Naive thymus-derived CD8-positive, alpha-beta T cell (primary cell): ENCODE data around the gene DVL3. TPM values are rescaled to one million over a fixed set of nuclear protein-coding genes. Genes with fewer than 3 reads are reported as not detected.
"Not testable (repeated sequence)": the region's sequence is repeated elsewhere in the genome, so short reads cannot be mapped to it uniquely, and the experiment has no call there.

ENCODE experiments used
- ATAC-seq, 2 donors: fragments of 150-1000 bp; cut with Tn5 transposase in 1 of 2; sonication (Bioruptor Pico), chemical (Tn5 transposase) in 1 of 2; 1 replicate in 1 of 2; 2 replicates in 1 of 2; pipeline ENCODE4 v1.10.0; 2021; ENCODE audit warnings: mild to moderate bottlenecking in 2 of 2, moderate library complexity in 2 of 2
- POLR2A ChIA-PET: fragments of 350-600 bp; sonication (Branson Sonifier 250); formaldehyde crosslinking; loops from one replicate; lab custom pipeline; 2021; ENCODE audit warnings: antibody characterized with exemption; lab: Charles Lee
- DNase-seq, 10 donors: peaks; one replicate each; pipeline versions ENCODE4 v3.0.0 to v3.0.0-alpha.2; 2020 to 2022
- H3K27ac Mint-ChIP-seq, 10 donors: one replicate each; pipeline ENCODE4 v1.8.0; 2020 to 2022; ENCODE audit warnings: mild to moderate bottlenecking in 10 of 10, mixed read lengths in 10 of 10, moderate library complexity in 4 of 10, inconsistent platforms in 1 of 10
- H3K27me3 Mint-ChIP-seq, 5 donors: one replicate each; pipeline ENCODE4 v1.8.0; 2021 to 2022; ENCODE audit warnings: mixed read lengths in 5 of 5
- H3K36me3 Mint-ChIP-seq, 3 donors: one replicate each; pipeline ENCODE4 v1.8.0; 2020 to 2022; ENCODE audit warnings: mixed read lengths in 3 of 3, mild to moderate bottlenecking in 2 of 3, inconsistent platforms in 1 of 3
- H3K4me1 Mint-ChIP-seq, 4 donors: one replicate each; pipeline ENCODE4 v1.8.0; 2021 to 2022; ENCODE audit warnings: mixed read lengths in 4 of 4
- H3K4me3 Mint-ChIP-seq, 10 donors: one replicate each; pipeline ENCODE4 v1.8.0; 2020 to 2022; ENCODE audit warnings: mild to moderate bottlenecking in 10 of 10, mixed read lengths in 10 of 10, moderate library complexity in 6 of 10, inconsistent platforms in 1 of 10
- H3K9me3 Mint-ChIP-seq, 9 donors: one replicate each; pipeline ENCODE4 v1.8.0; 2020 to 2022; ENCODE audit warnings: mixed read lengths in 9 of 9, mild to moderate bottlenecking in 3 of 9, inconsistent platforms in 1 of 9, moderate library complexity in 1 of 9
- polyA plus RNA-seq, 3 donors: library from polyadenylated mRNA; unstranded; fragments of 300-500 nt; fragmentation: Illumina TruSeq; gene quantifications; one replicate each; pipeline ENCODE4 v1.2.3, GENCODE V29; 2021
- total RNA-seq, 8 experiments: library from RNA in 2 of 8; stranded (reverse) in 2 of 8; gene quantifications; one replicate each; pipeline ENCODE4 v1.2.3 and lab custom pipeline; 2021 to 2026

The DVL3 gene
- total and polyA plus RNA-seq, 5 experiments from 2014 or later: 3.0 to 50.4 (median 10.8) TPM

DNA sequence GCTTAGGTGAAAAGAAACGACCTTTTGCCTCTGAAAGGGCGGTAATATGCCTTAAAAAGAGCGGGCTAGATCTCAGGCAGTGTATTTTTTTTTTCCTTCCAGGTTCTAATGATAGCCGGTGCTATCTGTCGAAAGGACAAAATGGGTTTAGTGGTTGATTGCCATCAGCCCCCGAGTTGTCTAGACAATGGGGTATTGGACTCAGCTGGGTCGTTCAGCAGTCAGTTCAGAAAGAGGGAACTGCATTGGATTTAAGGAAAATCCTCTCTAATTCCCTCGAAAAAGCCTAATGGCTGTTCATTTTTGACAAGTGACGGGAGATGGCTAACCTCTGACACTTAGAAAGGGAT, 19.3 kb upstream of the DVL3 start:
- H3K4me1 Mint-ChIP-seq: peaks cover 26 to 49% (median 32%) of the 10 kb centered on the region in 4 donors
- H3K4me3 Mint-ChIP-seq: peak overlapping the region; percentile 88 to 100 (median 96)
- H3K27me3 Mint-ChIP-seq: no peaks in the 10 kb centered on the region
- DNase-seq: no peak
- H3K27ac Mint-ChIP-seq: peak overlapping the region; percentile 91 to 99 (median 97)
- no peak for ATAC-seq
- H3K36me3 Mint-ChIP-seq: peaks cover 0 to 31% (median 0%) of the 10 kb centered on the region in 3 donors
- POLR2A ChIA-PET: interaction anchor here (1.1 to 3.0 kb wide), 7 partner anchors 9 to 114 kb away, joined by 3 to 18 read pairs (median 7); partner anchors contain the start of genes DVL3 and EEF1AKMT4
- H3K9me3 Mint-ChIP-seq: no peaks in the 10 kb centered on the region

- ATAC-seq (no peak), DNase-seq (no peak)
- Mint-ChIP-seq H3K4me1 (peaks cover 22 to 27% (median 26%) of the 10 kb centered on the region in 4 donors), H3K27ac (peak overlapping the region in 3 of 10 donors; percentile 15 to 72 (median 24)), H3K9me3 (no peaks in the 10 kb centered on the region), H3K27me3 (no peaks in the 10 kb centered on the region), H3K4me3 (no peak overlapping the region), H3K36me3 (peaks cover 0 to 75% (median 0%) of the 10 kb centered on the region in 3 donors)
- POLR2A ChIA-PET: no interaction called here
These were observed 14.7 kb upstream of the DVL3 start for GRCh38 chr3:184140436-184140835.

DNA sequence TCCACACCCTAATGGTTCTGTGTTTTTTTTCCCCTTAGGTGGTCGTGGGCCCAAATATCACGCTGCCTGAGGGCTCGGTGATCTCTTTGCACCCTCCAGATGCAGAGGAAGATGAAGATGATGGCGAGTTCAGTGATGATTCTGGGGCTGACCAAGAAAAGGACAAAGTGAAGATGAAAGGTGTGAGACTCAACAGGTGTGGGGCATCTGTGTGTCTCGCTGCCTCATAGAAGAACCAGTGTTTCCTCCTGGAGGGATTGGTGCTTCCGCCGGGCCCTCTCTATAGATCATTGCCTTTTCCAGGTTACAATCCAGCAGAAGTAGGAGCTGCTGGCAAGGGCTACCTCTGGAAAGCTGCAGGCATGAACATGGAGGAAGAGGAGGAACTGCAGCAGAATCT, 13.0 kb upstream of the DVL3 start:
- Mint-ChIP-seq H3K4me3 (no peak overlapping the region), H3K4me1 (peaks cover 6 to 13% (median 10%) of the 10 kb centered on the region in 4 donors), H3K27ac (peak overlapping the region in 2 of 10 donors; percentile 38 to 44), H3K27me3 (no peaks in the 10 kb centered on the region), H3K9me3 (no peaks in the 10 kb centered on the region), H3K36me3 (peaks cover 0 to 82% (median 0%) of the 10 kb centered on the region in 3 donors)
- DNase-seq (no peak), ATAC-seq (no peak)
- POLR2A ChIA-PET: no interaction called here

DNA sequence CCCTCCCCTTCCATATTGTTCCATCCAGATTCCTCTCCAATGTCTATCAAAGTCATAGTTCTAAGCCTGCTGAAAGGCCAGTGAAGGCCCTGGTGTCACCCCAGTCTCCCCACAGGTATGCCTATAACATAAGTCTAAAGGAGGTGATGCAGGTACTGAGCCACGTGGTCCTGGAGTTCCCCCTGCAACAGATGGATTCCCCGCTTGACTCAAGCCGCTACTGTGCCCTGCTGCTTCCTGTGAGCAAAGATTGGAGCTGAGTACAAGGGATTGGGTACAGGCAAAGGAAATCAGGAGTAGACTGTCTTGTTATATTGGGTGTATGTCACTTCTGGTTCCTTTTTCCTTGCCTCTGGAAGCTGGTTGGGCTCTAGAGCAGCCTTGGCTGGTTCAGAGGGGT, 11.8 kb upstream of the DVL3 start:
- Mint-ChIP-seq H3K36me3 (peaks cover 0 to 73% (median 0%) of the 10 kb centered on the region in 3 donors), H3K4me3 (no peak overlapping the region), H3K4me1 (peaks cover 0 to 6% (median 1%) of the 10 kb centered on the region in 4 donors), H3K27ac (peak overlapping the region in 2 of 10 donors; percentile 18 to 20), H3K9me3 (no peaks in the 10 kb centered on the region), H3K27me3 (no peaks in the 10 kb centered on the region)
- POLR2A ChIA-PET: interaction anchor here (0.6 kb wide), 1 partner anchor 109 kb away, joined by 3 read pairs; no protein-coding TSS in a partner anchor
- DNase-seq (no peak), ATAC-seq (no peak)

DNA sequence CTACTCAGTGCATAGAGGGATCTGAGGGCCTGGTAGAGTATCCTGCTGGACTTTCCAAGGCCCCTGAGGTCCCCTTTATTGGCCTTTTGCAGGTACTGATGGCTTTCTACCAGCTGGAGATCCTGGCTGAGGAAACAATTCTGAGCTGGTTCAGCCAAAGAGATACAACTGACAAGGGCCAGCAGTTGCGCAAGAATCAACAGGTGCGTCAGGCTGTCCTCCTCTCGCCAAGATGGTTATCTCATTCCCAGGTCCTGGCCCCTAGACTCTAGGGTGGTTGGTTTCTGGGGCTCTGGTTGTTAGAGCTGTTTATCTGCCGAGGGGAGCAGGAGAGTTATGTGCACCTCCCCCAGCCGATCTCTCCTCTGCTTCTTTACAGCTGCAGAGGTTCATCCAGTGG, 10.7 kb upstream of the DVL3 start:
- DNase-seq: no peak
- Mint-ChIP-seq H3K4me1 (peaks cover 0 to 6% (median 1%) of the 10 kb centered on the region in 4 donors), H3K27me3 (no peaks in the 10 kb centered on the region), H3K4me3 (no peak overlapping the region), H3K36me3 (peaks cover 0 to 67% (median 0%) of the 10 kb centered on the region in 3 donors), H3K9me3 (no peaks in the 10 kb centered on the region), H3K27ac (peak overlapping the region in 1 of 10 donors; percentile 34)
- POLR2A ChIA-PET: interaction anchor here (1.0 to 1.7 kb wide), 5 partner anchors 9 to 540 kb away, joined by 3 to 7 read pairs (median 3); partner anchors contain the start of genes AP2M1, CLCN2, EIF2B5 and POLR2H
- ATAC-seq: no peak

- H3K27ac Mint-ChIP-seq: peak overlapping the region in 3 of 10 donors; percentile 32 to 84 (median 36)
- POLR2A ChIA-PET: interaction anchor here (1.1 to 1.7 kb wide), 5 partner anchors 9 to 540 kb away, joined by 3 to 7 read pairs (median 3); partner anchors contain the start of genes CLCN2, EIF2B5 and POLR2H
- no peak overlapping the region for H3K4me3 Mint-ChIP-seq
- peaks cover 0 to 60% (median 0%) of the 10 kb centered on the region in 3 donors for H3K36me3 Mint-ChIP-seq
- peaks cover 0 to 5% (median under 1%) of the 10 kb centered on the region in 4 donors for H3K4me1 Mint-ChIP-seq
- ATAC-seq (peak; percentile 67 to 88), DNase-seq (peak in 4 of 10 donors; percentile 21 to 40 (median 33))
- H3K9me3 Mint-ChIP-seq: no peaks in the 10 kb centered on the region
- H3K27me3 Mint-ChIP-seq: no peaks in the 10 kb centered on the region
These were observed 10.1 kb upstream of the DVL3 start for GRCh38 chr3:184145111-184145524.

- Mint-ChIP-seq H3K4me3 (no peak overlapping the region), H3K27me3 (no peaks in the 10 kb centered on the region), H3K4me1 (peaks cover 0 to 2% (median 0%) of the 10 kb centered on the region in 4 donors), H3K9me3 (no peaks in the 10 kb centered on the region), H3K27ac (peak overlapping the region in 2 of 10 donors; percentile 36 to 61), H3K36me3 (peaks cover 0 to 53% (median 0%) of the 10 kb centered on the region in 3 donors)
- no peak for ATAC-seq
- POLR2A ChIA-PET: interaction anchor here (1.1 to 1.4 kb wide), 3 partner anchors 29 to 541 kb away, joined by 3 read pairs; partner anchors contain the start of gene AP2M1
- no peak for DNase-seq
These were observed 9.4 kb upstream of the DVL3 start for GRCh38 chr3:184145751-184146270.

DNA sequence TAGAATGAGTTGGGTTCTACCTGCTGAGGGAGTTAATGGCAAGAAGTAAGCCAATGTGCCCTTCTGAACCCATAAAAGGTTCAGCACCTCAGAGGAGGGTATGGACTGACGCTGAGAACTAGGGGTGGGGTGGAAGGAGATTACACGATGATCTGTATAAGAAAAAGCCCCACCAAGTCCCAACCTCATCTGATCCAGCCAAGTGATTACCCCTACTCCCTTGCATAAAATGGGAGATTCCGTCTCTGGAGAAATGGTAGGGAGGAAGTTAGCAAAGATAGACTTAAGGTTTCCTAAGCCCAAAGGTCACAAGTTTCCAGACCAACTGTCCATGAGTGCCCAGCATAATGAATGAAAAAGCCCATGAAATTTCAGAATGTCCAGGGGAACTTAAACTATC, 7.1 kb upstream of the DVL3 start:
- Mint-ChIP-seq H3K27ac (no peak overlapping the region), H3K4me1 (no peaks in the 10 kb centered on the region), H3K4me3 (no peak overlapping the region), H3K36me3 (peaks cover 0 to 31% (median 0%) of the 10 kb centered on the region in 3 donors), H3K27me3 (no peaks in the 10 kb centered on the region), H3K9me3 (no peaks in the 10 kb centered on the region)
- POLR2A ChIA-PET: interaction anchor here (1.0 kb wide), 1 partner anchor 14 kb away, joined by 3 read pairs; no protein-coding TSS in a partner anchor
- DNase-seq (no peak), ATAC-seq (no peak)

DNA sequence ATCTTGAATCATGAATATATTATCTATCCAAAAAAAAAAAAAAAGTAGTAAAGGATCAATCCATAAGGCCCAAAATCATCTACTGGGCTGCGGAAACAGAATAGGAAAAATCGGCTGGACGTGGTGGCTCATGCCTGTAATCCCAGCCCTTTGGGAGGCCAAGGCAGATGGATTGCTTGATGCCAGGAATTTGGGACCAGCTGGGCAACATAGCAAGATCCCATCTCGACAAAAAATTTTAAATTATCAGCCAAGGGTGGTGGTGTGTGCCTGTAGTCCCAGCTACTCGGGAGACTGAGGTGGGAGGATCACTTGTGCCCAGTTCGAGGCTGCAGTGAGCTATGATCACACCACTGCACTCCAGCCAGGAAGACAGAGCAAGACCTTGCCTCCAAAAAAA, 6.1 kb upstream of the DVL3 start:
- POLR2A ChIA-PET: interaction anchor here (0.7 to 1.0 kb wide), 2 partner anchors 15 to 112 kb away, joined by 3 to 4 read pairs; no protein-coding TSS in a partner anchor
- Mint-ChIP-seq H3K27ac (no peak overlapping the region), H3K27me3 (no peaks in the 10 kb centered on the region), H3K4me3 (no peak overlapping the region), H3K36me3 (peaks cover 0 to 21% (median 0%) of the 10 kb centered on the region in 3 donors), H3K4me1 (peaks cover 0 to 3% (median 1%) of the 10 kb centered on the region in 4 donors), H3K9me3 (no peaks in the 10 kb centered on the region)
- no peak for DNase-seq
- ATAC-seq: no peak

- H3K27ac Mint-ChIP-seq, H3K4me3 Mint-ChIP-seq, H3K9me3 Mint-ChIP-seq, H3K4me1 Mint-ChIP-seq, ATAC-seq, H3K27me3 Mint-ChIP-seq, DNase-seq: not testable (repeated sequence)
- POLR2A ChIA-PET: interaction anchor here (0.7 kb wide), 1 partner anchor 111 kb away, joined by 4 read pairs; no protein-coding TSS in a partner anchor
- peaks cover 0 to 15% (median 0%) of the 10 kb centered on the region in 3 donors for H3K36me3 Mint-ChIP-seq
These were observed 5.4 kb upstream of the DVL3 start for GRCh38 chr3:184149770-184150169.

DNA sequence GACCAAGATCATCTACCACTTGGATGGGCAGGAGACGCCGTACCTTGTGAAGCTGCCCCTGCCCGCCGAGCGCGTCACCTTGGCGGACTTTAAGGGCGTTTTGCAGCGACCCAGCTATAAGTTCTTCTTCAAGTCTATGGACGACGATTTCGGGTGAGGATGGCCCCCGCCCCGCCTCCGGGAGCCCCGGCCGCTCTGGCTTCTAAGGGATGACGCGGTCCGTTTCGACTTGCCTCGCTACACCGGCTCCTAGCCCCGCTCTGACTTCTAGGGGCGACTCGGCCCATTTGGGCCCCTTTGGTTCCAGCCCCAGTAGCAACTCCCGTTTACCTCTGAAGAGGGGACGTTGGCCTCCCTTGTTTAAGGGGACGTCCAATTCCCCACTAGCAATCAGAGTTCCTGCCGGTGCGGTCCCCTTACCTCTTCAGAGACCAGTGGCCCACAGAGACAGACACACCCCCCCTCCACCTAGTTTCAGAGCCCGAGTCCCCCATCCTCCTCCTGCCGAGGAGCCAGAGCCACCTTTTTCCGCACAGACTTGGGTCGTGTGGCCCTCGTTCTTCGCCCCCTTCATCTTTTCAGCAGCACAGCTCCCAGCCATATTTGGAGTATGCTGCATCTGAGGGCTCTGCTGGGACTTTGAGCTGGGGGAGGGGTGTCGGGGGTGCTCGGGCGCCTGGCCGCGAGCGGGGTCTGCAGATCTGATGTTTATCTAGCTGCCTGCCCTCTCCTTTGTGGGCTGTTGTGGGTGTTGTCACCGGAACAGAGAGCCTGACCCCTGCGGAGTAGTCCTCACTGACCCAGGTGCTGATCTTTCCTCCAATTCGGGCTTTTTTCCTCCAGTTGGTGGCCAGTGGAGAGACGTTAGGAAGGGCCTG, 706 bp downstream of the DVL3 start:
- Mint-ChIP-seq H3K9me3 (no peaks in the 10 kb centered on the region), H3K36me3 (no peaks in the 10 kb centered on the region), H3K4me1 (peaks cover 20 to 40% (median 38%) of the 10 kb centered on the region in 4 donors), H3K27ac (peak overlapping the region; percentile 67 to 95 (median 88)), H3K27me3 (no peaks in the 10 kb centered on the region), H3K4me3 (peak overlapping the region; percentile 84 to 99 (median 96))
- ATAC-seq: peak; percentile 67 to 68
- peak in 9 of 10 donors; percentile 25 to 70 (median 39) for DNase-seq
- POLR2A ChIA-PET: interaction anchor here (1.2 to 1.8 kb wide), 2 partner anchors 21 to 30 kb away, joined by 4 to 18 read pairs; partner anchors contain the start of genes ABCF3 and EIF2B5

GRCh38 chr3:184156522-184156955, 1.4 kb downstream of the DVL3 start:
- Mint-ChIP-seq H3K27ac (peak overlapping the region in 9 of 10 donors; percentile 50 to 95 (median 87)), H3K4me3 (peak overlapping the region; percentile 84 to 99 (median 96)), H3K36me3 (no peaks in the 10 kb centered on the region), H3K9me3 (no peaks in the 10 kb centered on the region), H3K27me3 (no peaks in the 10 kb centered on the region), H3K4me1 (peaks cover 22 to 44% (median 42%) of the 10 kb centered on the region in 4 donors)
- DNase-seq (no peak), ATAC-seq (no peak)
- POLR2A ChIA-PET: interaction anchor here (1.2 to 1.8 kb wide), 2 partner anchors 22 to 29 kb away, joined by 4 to 18 read pairs; partner anchors contain the start of genes ABCF3 and EIF2B5
